ENCODE data around the gene KCNAB1. TPM values are rescaled to one million over a fixed set of nuclear protein-coding genes. Genes with fewer than 3 reads are reported as not detected.
"Not testable (repeated sequence)": the region's sequence is repeated elsewhere in the genome, so short reads cannot be mapped to it uniquely, and the experiment has no call there.

Gene KCNAB1
- total and polyA plus RNA-seq, 2 of the 8 experiments (the other 6 are each of a cell fraction or from before 2014, with no cell fraction given) = 0.51 to 2.3 TPM

DNA sequence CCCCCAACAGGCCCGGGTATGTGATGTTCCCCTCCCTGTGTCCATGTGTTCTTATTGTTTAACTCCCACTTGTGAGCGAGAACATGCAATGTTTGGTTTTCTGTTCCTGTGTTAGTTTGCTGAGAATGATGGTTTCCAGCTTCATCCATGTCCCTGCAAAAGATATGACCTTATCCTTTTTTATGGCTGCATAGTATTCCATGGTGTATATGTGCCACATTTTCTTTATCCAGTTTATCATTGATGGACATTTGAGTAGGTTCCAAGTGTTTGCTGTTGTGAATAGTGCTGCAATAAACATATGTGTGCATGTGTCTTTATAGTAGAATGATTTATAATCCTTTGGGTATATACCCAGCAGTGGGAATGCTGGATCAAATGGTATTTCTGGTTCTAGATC, 74.6 kb downstream of the KCNAB1 start:
- H3K18ac ChIP-seq (ENCODE audit: extremely low read depth, low read length); H2BK5ac ChIP-seq (ENCODE audit: low read depth, low read length); H3K79me1 ChIP-seq (ENCODE audit: low read depth, low read length); FAIRE-seq; H2AK5ac ChIP-seq (ENCODE audit: low read depth, low read length); H3K27me3 ChIP-seq (replicated peaks in 1 of 4; ENCODE audit: control insufficient read depth in 3 of 4, extremely low read depth in 1 of 4, insufficient read depth in 3 of 4, low read length in 3 of 4); H3K14ac ChIP-seq (ENCODE audit: insufficient read length); H2AFZ ChIP-seq (ENCODE audit: low read length); H4K8ac ChIP-seq (ENCODE audit: extremely low read depth, insufficient read depth, low read length); H2BK120ac ChIP-seq (replicated peaks; ENCODE audit: low read depth, low read length); H3K56ac ChIP-seq (replicated peaks; ENCODE audit: insufficient read length, low read depth, low read length); H3K4me2 ChIP-seq (ENCODE audit: insufficient read depth in 1 of 2, low read depth in 2 of 2, low read length in 2 of 2); H3K9ac ChIP-seq (replicated peaks in 1 of 4; ENCODE audit: extremely low read depth in 1 of 4, low read depth in 3 of 4, low read length in 3 of 4); H3K4ac ChIP-seq (replicated peaks; ENCODE audit: insufficient read length, low read depth, low read length); H3K79me2 ChIP-seq (ENCODE audit: control insufficient read depth in 1 of 2, insufficient read depth in 2 of 2, low read length in 2 of 2); H3K4me3 ChIP-seq (ENCODE audit: extremely low read depth in 1 of 4, insufficient read depth in 2 of 4, low read depth in 3 of 4, low read length in 4 of 4); H3K27ac ChIP-seq (ENCODE audit: low read depth, low read length); H2BK15ac ChIP-seq (ENCODE audit: low read length); H4K91ac ChIP-seq (replicated peaks; ENCODE audit: insufficient read length, low read length); H4K5ac ChIP-seq (ENCODE audit: insufficient read length, low read depth, low read length); H4K20me1 ChIP-seq (replicated peaks in 1 of 2; ENCODE audit: control insufficient read depth in 1 of 2, insufficient read depth in 2 of 2, low read length in 2 of 2); H3K36me3 ChIP-seq (ENCODE audit: control insufficient read depth in 2 of 4, insufficient read depth in 4 of 4, low read length in 3 of 4); H3K23me2 ChIP-seq (ENCODE audit: low read depth, low read length); POLR2A ChIA-PET (ENCODE audit: partially characterized antibody); H2BK20ac ChIP-seq (ENCODE audit: low read length); H3K23ac ChIP-seq (ENCODE audit: insufficient read length); DNase-seq (ENCODE audit: low read depth in 1 of 2, low spot score in 2 of 2); H2BK12ac ChIP-seq (ENCODE audit: low read depth, low read length); H3K4me1 ChIP-seq (replicated peaks in 1 of 4; ENCODE audit: control insufficient read depth in 3 of 4, insufficient read depth in 4 of 4, low read length in 3 of 4); H3K9me3 ChIP-seq (ENCODE audit: insufficient read depth in 2 of 2, low read depth in 1 of 2, low read length in 1 of 2): not testable (repeated sequence)
- WGBS, 2 experiments (ENCODE audit: extremely low coverage in 1 of 2, insufficient coverage in 1 of 2, insufficient read length in 1 of 2, insufficient replicate concordance in 2 of 2, low coverage in 1 of 2, low lambda C conversion rate in 2 of 2, missing lambda C conversion rate in 1 of 2) = 94% methylated on average over 2 of the region's 2 CpGs; no CpG with 5 or more reads in 1 of the 2 experiments
- CTCF ChIA-PET (ENCODE audit: partially characterized antibody) = interaction anchor here (0.7 to 1.0 kb wide), 2 partner anchors 12 to 187 kb away, joined by 3 read pairs; no protein-coding TSS in a partner anchor

DNA sequence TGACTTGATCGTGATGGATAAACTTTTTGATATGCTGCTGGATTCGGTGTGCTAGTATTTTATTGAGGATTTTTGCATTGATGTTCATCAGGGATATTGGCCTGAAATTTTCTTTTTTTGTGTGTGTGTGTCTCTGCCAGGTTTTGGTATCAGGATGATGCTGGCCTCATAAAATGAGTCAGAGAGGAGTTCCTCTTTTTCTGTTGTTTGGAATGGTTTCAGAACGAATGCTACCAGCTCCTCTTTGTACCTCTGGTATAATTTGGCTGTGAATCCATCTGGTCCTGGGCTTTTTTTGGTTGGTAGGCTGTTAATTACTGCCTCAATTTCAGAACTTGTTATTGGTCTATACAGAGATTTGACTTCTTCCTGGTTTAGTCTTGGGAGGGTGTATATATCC, 76.8 kb downstream of the KCNAB1 start:
- H4K20me1 ChIP-seq (replicated peaks in 1 of 2; ENCODE audit: control insufficient read depth in 1 of 2, insufficient read depth in 2 of 2, low read length in 2 of 2); H2BK5ac ChIP-seq (ENCODE audit: low read depth, low read length); H4K91ac ChIP-seq (replicated peaks; ENCODE audit: insufficient read length, low read length); H3K56ac ChIP-seq (replicated peaks; ENCODE audit: insufficient read length, low read depth, low read length); H4K5ac ChIP-seq (ENCODE audit: insufficient read length, low read depth, low read length); H3K4me3 ChIP-seq (ENCODE audit: extremely low read depth in 1 of 4, insufficient read depth in 2 of 4, low read depth in 3 of 4, low read length in 4 of 4); H3K79me1 ChIP-seq (ENCODE audit: low read depth, low read length); H3K27ac ChIP-seq (ENCODE audit: low read depth, low read length); H2BK120ac ChIP-seq (replicated peaks; ENCODE audit: low read depth, low read length); H2BK20ac ChIP-seq (ENCODE audit: low read length); DNase-seq (ENCODE audit: low read depth in 1 of 2, low spot score in 2 of 2); H4K8ac ChIP-seq (ENCODE audit: extremely low read depth, insufficient read depth, low read length); H3K23ac ChIP-seq (ENCODE audit: insufficient read length); H2BK15ac ChIP-seq (ENCODE audit: low read length); H3K27me3 ChIP-seq (replicated peaks in 1 of 4; ENCODE audit: control insufficient read depth in 3 of 4, extremely low read depth in 1 of 4, insufficient read depth in 3 of 4, low read length in 3 of 4); H3K4me2 ChIP-seq (ENCODE audit: insufficient read depth in 1 of 2, low read depth in 2 of 2, low read length in 2 of 2); H3K9ac ChIP-seq (replicated peaks in 1 of 4; ENCODE audit: extremely low read depth in 1 of 4, low read depth in 3 of 4, low read length in 3 of 4); CTCF ChIA-PET (ENCODE audit: partially characterized antibody); H3K14ac ChIP-seq (ENCODE audit: insufficient read length); H2BK12ac ChIP-seq (ENCODE audit: low read depth, low read length); H3K4ac ChIP-seq (replicated peaks; ENCODE audit: insufficient read length, low read depth, low read length); FAIRE-seq; H3K4me1 ChIP-seq (replicated peaks in 1 of 4; ENCODE audit: control insufficient read depth in 3 of 4, insufficient read depth in 4 of 4, low read length in 3 of 4); POLR2A ChIA-PET (ENCODE audit: partially characterized antibody); H3K36me3 ChIP-seq (ENCODE audit: control insufficient read depth in 2 of 4, insufficient read depth in 4 of 4, low read length in 3 of 4); H2AK5ac ChIP-seq (ENCODE audit: low read depth, low read length); H3K9me3 ChIP-seq (ENCODE audit: insufficient read depth in 2 of 2, low read depth in 1 of 2, low read length in 1 of 2); H3K18ac ChIP-seq (ENCODE audit: extremely low read depth, low read length); H2AFZ ChIP-seq (ENCODE audit: low read length); H3K23me2 ChIP-seq (ENCODE audit: low read depth, low read length); H3K79me2 ChIP-seq (ENCODE audit: control insufficient read depth in 1 of 2, insufficient read depth in 2 of 2, low read length in 2 of 2): not testable (repeated sequence)
- 89% methylated on average over 3 of the region's 3 CpGs; no CpG with 5 or more reads in 1 of the 2 experiments for WGBS, 2 experiments (ENCODE audit: extremely low coverage in 1 of 2, insufficient coverage in 1 of 2, insufficient read length in 1 of 2, insufficient replicate concordance in 2 of 2, low coverage in 1 of 2, low lambda C conversion rate in 2 of 2, missing lambda C conversion rate in 1 of 2)

Measured in H1 (cell line).